Endodermal cell (in vitro differentiated cells): ENCODE data around the gene HOTAIR. TPM values are rescaled to one million over a fixed set of nuclear protein-coding genes. Genes with fewer than 3 reads are reported as not detected.

Experiments
- DNase-seq: peaks from one replicate; pipeline ENCODE4 v3.0.0-alpha.2; 2017
- H3K27ac ChIP-seq: 2 replicates; pipeline ENCODE4 v1.5.1; 2013; ENCODE audit warnings: mild to moderate bottlenecking, low read depth, low read length, moderate library complexity
- H3K27me3 ChIP-seq: 2 replicates; pipeline ENCODE4 v1.6.1; 2013; ENCODE audit warnings: mild to moderate bottlenecking, low read length, moderate library complexity; ENCODE audit not compliant: insufficient read depth, control insufficient read depth, poor library complexity, severe bottlenecking
- H3K36me3 ChIP-seq: 2 replicates; pipeline ENCODE4 v1.7.0; 2013; ENCODE audit warnings: mild to moderate bottlenecking, low read length, moderate library complexity; ENCODE audit not compliant: control insufficient read depth, insufficient read depth
- H3K4me1 ChIP-seq: one replicate; pipeline ENCODE4 v1.7.0; 2013; ENCODE audit warnings: low read length; ENCODE audit not compliant: control insufficient read depth, insufficient read depth
- H3K4me3 ChIP-seq: 2 replicates; pipeline ENCODE4 v1.5.1; 2013; ENCODE audit warnings: mild to moderate bottlenecking, low read length, moderate library complexity
- H3K9ac ChIP-seq: 2 replicates; pipeline ENCODE4 v1.6.1; 2013; ENCODE audit warnings: mild to moderate bottlenecking, low read length, moderate library complexity; ENCODE audit not compliant: poor library complexity, severe bottlenecking; ENCODE audit errors: extremely low read depth
- H3K9me3 ChIP-seq: 2 replicates; pipeline ENCODE4 v1.6.1; 2013; ENCODE audit warnings: mild to moderate bottlenecking, low read length, moderate library complexity; ENCODE audit not compliant: control insufficient read depth
- H3K27ac Mint-ChIP-seq: 2 replicates; pipeline ENCODE4 v1.8.0; 2020; ENCODE audit warnings: mixed read lengths
- H3K27me3 Mint-ChIP-seq: 2 replicates; pipeline ENCODE4 v1.8.0; 2021; ENCODE audit warnings: mild to moderate bottlenecking, mixed read lengths; ENCODE audit not compliant: insufficient read depth
- H3K36me3 Mint-ChIP-seq: 2 replicates; pipeline ENCODE4 v1.8.0; 2020; ENCODE audit warnings: low read depth, mixed read lengths
- H3K4me1 Mint-ChIP-seq: 2 replicates; pipeline ENCODE4 v1.8.0; 2020; ENCODE audit warnings: mixed read lengths
- H3K4me3 Mint-ChIP-seq: 2 replicates; pipeline ENCODE4 v1.8.0; 2020; ENCODE audit warnings: mild to moderate bottlenecking, moderate library complexity, mixed read lengths
- H3K9me3 Mint-ChIP-seq: 2 replicates; pipeline ENCODE4 v1.8.0; 2020; ENCODE audit warnings: mild to moderate bottlenecking, mixed read lengths
- WGBS, 2 experiments: methylation state at CpG; one replicate each; pipeline versions ENCODE4 v1.1.5 to v1.1.7; 2013; ENCODE audit warnings: missing lambda C conversion rate in 2 of 2, mixed read lengths in 1 of 2; ENCODE audit not compliant: insufficient coverage in 1 of 2, insufficient read length in 1 of 2; 5-methylcytosine and 5-hydroxymethylcytosine counted together
- total RNA-seq, 2 donors: library from RNA; stranded (reverse); fragmentation: NEBNext Ultra II Directional in 1 of 2; extraction: Animal tissue kit (Norgen Biotek cat#: 25700) in 1 of 2; gene quantifications; 2 replicates in 1 of 2; 3 replicates in 1 of 2; pipeline ENCODE4 v1.2.1, GENCODE V29; 2021
- TF ChIP-seq, protein P1 (sequence below): fragments of 200-600 bp; sonication (generic); conservative IDR thresholded peaks from 2 replicates; pipeline ENCODE4 v1.5.0; 2021; ENCODE audit warnings: antibody characterized with exemption, mild to moderate bottlenecking

The HOTAIR gene
- total RNA-seq, 2 donors from 2014 or later = not detected

DNA sequence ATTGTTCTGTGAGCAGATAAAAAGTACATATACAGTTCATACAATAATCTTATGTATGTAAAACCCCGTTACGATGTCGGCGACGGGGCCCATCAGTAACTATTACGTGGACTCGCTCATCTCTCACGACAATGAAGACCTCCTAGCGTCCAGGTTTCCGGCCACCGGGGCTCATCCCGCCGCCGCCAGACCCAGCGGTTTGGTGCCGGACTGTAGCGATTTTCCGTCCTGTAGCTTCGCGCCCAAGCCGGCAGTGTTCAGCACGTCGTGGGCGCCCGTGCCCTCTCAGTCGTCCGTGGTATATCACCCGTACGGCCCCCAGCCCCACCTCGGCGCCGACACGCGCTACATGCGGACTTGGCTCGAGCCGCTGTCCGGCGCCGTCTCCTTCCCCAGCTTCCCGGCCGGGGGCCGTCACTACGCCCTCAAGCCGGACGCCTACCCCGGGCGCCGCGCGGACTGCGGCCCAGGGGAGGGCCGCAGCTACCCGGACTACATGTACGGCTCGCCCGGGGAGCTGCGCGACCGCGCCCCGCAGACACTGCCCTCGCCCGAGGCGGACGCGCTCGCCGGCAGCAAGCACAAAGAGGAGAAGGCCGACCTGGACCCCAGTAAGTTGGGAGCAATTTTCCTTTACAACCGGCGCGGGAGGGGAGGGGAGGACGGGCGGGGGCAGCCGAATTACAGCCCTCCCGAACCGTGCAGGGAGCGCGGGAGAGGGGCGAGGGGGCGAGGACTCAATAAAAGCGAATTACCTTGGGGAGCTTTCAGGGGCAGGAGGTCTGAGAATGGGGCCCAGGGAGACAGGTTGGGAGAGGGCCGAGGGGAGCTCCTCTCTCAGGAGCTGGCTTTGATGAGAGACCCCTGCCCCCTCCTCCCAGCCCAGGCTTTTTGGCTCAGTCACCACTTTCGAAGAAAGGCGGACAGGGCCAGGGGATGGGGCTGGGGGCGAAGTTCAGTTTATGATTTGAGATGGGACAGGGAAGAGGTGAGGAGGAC lies 25.7 kb upstream of the HOTAIR start, which contains the start of gene HOXC9:
HOXC9 (plus strand) TSS at position 46 of the 999 bp plus-strand sequence; CDS start at position 74, 28 bp downstream.
- peak within 1 kb of the TSS; percentile 41 for H3K4me3 Mint-ChIP-seq
- Histone ChIP-seq H3K27ac (no peak within 1 kb of the TSS), H3K9me3 (no peaks in the 10 kb centered on the region), H3K36me3 (no peaks in the 10 kb centered on the region), H3K4me3 (no peak within 1 kb of the TSS), H3K27me3 (peaks cover 100% of the 10 kb centered on the region), H3K4me1 (no peaks in the 10 kb centered on the region), H3K9ac (no peak within 1 kb of the TSS)
- H3K27ac Mint-ChIP-seq = no peak within 1 kb of the TSS
- H3K9me3 Mint-ChIP-seq = peaks cover 2% of the 10 kb centered on the region
- 8 to 11% methylated on average over 17 to 87 of the region's 87 CpGs for WGBS, 2 experiments
- no peaks in the 10 kb centered on the region for H3K36me3 Mint-ChIP-seq
- TF ChIP-seq, protein P1, sequence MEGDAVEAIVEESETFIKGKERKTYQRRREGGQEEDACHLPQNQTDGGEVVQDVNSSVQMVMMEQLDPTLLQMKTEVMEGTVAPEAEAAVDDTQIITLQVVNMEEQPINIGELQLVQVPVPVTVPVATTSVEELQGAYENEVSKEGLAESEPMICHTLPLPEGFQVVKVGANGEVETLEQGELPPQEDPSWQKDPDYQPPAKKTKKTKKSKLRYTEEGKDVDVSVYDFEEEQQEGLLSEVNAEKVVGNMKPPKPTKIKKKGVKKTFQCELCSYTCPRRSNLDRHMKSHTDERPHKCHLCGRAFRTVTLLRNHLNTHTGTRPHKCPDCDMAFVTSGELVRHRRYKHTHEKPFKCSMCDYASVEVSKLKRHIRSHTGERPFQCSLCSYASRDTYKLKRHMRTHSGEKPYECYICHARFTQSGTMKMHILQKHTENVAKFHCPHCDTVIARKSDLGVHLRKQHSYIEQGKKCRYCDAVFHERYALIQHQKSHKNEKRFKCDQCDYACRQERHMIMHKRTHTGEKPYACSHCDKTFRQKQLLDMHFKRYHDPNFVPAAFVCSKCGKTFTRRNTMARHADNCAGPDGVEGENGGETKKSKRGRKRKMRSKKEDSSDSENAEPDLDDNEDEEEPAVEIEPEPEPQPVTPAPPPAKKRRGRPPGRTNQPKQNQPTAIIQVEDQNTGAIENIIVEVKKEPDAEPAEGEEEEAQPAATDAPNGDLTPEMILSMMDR = no peak
- peak; percentile 85 for DNase-seq
- H3K27me3 Mint-ChIP-seq = peaks cover 100% of the 10 kb centered on the region
- H3K4me1 Mint-ChIP-seq = no peaks in the 10 kb centered on the region

DNA sequence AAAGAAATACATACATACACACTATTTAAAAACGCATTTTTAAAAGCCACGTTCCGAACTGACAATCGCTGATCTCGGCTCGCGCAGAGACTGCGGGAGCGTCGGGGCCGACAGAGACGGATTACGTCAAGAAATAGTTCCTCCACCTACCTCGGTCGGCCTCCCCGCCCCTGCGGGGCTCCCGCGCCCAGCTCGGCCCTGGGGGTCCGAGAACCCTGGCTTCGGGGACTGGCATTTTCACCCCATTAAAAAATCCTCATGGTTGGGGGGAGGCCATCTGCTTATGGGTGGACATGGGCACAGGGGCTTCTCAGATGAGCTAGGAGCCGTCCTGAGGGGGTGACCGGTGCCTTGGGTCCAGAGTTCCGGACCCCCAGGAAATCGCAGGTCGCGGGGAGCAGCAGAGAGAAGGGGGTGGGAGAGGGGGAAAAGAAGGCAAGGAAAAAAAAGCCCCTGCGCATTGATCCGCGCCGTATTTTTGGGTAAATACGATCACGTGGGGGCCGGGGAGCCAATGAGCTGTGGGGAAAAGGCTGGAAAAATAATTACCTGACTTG lies 24.9 kb upstream of the HOTAIR start:
- Mint-ChIP-seq H3K27ac (no peak overlapping the region), H3K36me3 (no peaks in the 10 kb centered on the region), H3K27me3 (peaks cover 100% of the 10 kb centered on the region), H3K4me1 (peaks cover 3% of the 10 kb centered on the region), H3K9me3 (peaks cover 2% of the 10 kb centered on the region), H3K4me3 (peak overlapping the region; percentile 41)
- Histone ChIP-seq H3K9me3 (no peaks in the 10 kb centered on the region), H3K36me3 (no peaks in the 10 kb centered on the region), H3K4me3 (no peak overlapping the region), H3K9ac (no peak overlapping the region), H3K4me1 (no peaks in the 10 kb centered on the region), H3K27me3 (peaks cover 100% of the 10 kb centered on the region), H3K27ac (no peak overlapping the region)
- TF ChIP-seq, protein P1 = no peak
- DNase-seq = peak; percentile 67
- WGBS, 2 experiments = 10 to 14% methylated on average over 12 to 35 of the region's 35 CpGs

DNA sequence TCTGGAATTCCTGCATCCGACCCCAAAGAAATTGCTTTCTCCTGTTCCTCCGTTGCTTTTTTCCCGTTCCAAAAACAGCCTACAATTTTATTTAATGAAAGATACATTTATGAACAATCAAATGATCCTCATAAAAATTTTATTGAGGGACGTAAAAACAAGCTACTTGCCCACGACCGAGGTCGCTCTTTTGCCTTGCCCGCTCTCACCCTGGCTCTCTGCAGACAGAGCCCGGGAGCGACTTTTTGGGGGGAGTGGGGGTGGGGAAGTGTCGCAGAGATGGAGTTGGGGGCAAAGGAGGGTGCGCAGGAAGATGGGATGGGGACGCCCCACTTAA lies 24.1 kb upstream of the HOTAIR start:
- no peak overlapping the region for H3K9ac ChIP-seq
- H3K9me3 Mint-ChIP-seq = peaks cover 2% of the 10 kb centered on the region
- no peak overlapping the region for H3K4me3 Mint-ChIP-seq
- H3K27ac ChIP-seq = no peak overlapping the region
- H3K36me3 Mint-ChIP-seq = no peaks in the 10 kb centered on the region
- H3K4me1 Mint-ChIP-seq = peaks cover 3% of the 10 kb centered on the region
- H3K27me3 ChIP-seq = peaks cover 100% of the 10 kb centered on the region
- H3K4me3 ChIP-seq = no peak overlapping the region
- no peaks in the 10 kb centered on the region for H3K4me1 ChIP-seq
- H3K9me3 ChIP-seq = no peaks in the 10 kb centered on the region
- DNase-seq = no peak
- H3K27me3 Mint-ChIP-seq = peaks cover 100% of the 10 kb centered on the region
- no peaks in the 10 kb centered on the region for H3K36me3 ChIP-seq
- H3K27ac Mint-ChIP-seq = no peak overlapping the region
- WGBS, 2 experiments = 33% methylated on average over 10 of the region's 13 CpGs; no CpG with 5 or more reads in 1 of the 2 experiments
- TF ChIP-seq, protein P1 = no peak
